ENCODE measurements around the gene MOB1B. TPM values are rescaled to one million over a fixed set of nuclear protein-coding genes. Genes with fewer than 3 reads are reported as not detected.

Gene MOB1B
- total and polyA plus RNA-seq, 2 experiments from 2014 or later, result 7.9 to 30.2 TPM

Other genes with a start within 250 kb of the MOB1B start
- not detected in 2 replicates for gene JCHAIN, start 235.9 kb upstream of the MOB1B start, total RNA-seq (2014; rRNA removed; shearing (Covaris generic))
- gene JCHAIN, start 235.9 kb upstream of the MOB1B start, polyA plus RNA-seq (2016; fragmentation: Nextera tagmentation; extraction: Ambion mirVana), result 0.23 and 0.52 TPM in 2 replicates
- 29.9 and 36.9 TPM in 2 replicates for gene UTP3, start 213.8 kb upstream of the MOB1B start, total RNA-seq (2014; rRNA removed; shearing (Covaris generic))
- 44.3 and 45.3 TPM in 2 replicates for gene UTP3, start 213.8 kb upstream of the MOB1B start, polyA plus RNA-seq (2016; fragmentation: Nextera tagmentation; extraction: Ambion mirVana)
- 26.6 and 29.2 TPM in 2 replicates for gene RUFY3, start 180.4 kb upstream of the MOB1B start, total RNA-seq (2014; rRNA removed; shearing (Covaris generic))
- 13.7 and 18.3 TPM in 2 replicates for gene RUFY3, start 180.4 kb upstream of the MOB1B start, polyA plus RNA-seq (2016; fragmentation: Nextera tagmentation; extraction: Ambion mirVana)
- 101 and 108 TPM in 2 replicates for gene GRSF1, start 62.5 kb upstream of the MOB1B start, total RNA-seq (2014; rRNA removed; shearing (Covaris generic))
- 71.1 and 77.3 TPM in 2 replicates for gene GRSF1, start 62.5 kb upstream of the MOB1B start, polyA plus RNA-seq (2016; fragmentation: Nextera tagmentation; extraction: Ambion mirVana)
- 25.1 and 27.4 TPM in 2 replicates for gene DCK, start 91.3 kb downstream of the MOB1B start, total RNA-seq (2014; rRNA removed; shearing (Covaris generic))
- gene DCK, start 91.3 kb downstream of the MOB1B start, polyA plus RNA-seq (2016; fragmentation: Nextera tagmentation; extraction: Ambion mirVana), result 16.9 and 18.3 TPM in 2 replicates

Measured in GM23338 (cell line).